HTR-8/SVneo (cell line): ENCODE results near the gene ANKRD49.
A peak's percentile ranks its signal among the peaks of the same experiment; 100 is the strongest.

ENCODE experiments used
- DNase-seq: peaks from one replicate; pipeline ENCODE4 v3.0.0; 2011; ENCODE audit warnings: low spot score, mixed read lengths; ENCODE audit not compliant: insufficient read length
- FAIRE-seq: peaks from 2 replicates; lab custom pipeline; 2011; peaks lifted over from hg19 to GRCh38; lab: Jason Lieb, UNC

The ANKRD49 gene

GRCh38 chr11:94537031-94537600 is 43.3 kb downstream of the ANKRD49 start:
- FAIRE-seq (no peak), DNase-seq (no peak)

DNA sequence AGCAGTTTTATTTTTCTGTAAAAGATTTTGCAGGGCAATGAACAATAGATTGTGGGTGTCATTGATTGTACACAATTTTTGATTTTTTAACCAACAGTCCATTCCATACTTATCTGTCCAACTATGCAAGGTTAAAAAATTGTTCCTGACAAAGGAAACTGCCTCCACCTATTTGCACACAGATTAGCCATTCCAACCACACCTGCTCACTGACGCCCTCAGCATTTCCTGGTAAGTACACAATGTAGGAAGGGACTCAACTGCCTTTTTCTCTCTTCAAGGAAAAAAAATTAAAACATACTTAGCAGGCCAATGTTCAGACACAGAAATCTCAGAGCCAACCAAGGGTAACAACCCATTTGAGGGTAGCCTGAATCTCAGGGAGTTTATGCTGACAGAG is 45.6 kb downstream of the ANKRD49 start:
- no peak for FAIRE-seq
- no peak for DNase-seq

DNA sequence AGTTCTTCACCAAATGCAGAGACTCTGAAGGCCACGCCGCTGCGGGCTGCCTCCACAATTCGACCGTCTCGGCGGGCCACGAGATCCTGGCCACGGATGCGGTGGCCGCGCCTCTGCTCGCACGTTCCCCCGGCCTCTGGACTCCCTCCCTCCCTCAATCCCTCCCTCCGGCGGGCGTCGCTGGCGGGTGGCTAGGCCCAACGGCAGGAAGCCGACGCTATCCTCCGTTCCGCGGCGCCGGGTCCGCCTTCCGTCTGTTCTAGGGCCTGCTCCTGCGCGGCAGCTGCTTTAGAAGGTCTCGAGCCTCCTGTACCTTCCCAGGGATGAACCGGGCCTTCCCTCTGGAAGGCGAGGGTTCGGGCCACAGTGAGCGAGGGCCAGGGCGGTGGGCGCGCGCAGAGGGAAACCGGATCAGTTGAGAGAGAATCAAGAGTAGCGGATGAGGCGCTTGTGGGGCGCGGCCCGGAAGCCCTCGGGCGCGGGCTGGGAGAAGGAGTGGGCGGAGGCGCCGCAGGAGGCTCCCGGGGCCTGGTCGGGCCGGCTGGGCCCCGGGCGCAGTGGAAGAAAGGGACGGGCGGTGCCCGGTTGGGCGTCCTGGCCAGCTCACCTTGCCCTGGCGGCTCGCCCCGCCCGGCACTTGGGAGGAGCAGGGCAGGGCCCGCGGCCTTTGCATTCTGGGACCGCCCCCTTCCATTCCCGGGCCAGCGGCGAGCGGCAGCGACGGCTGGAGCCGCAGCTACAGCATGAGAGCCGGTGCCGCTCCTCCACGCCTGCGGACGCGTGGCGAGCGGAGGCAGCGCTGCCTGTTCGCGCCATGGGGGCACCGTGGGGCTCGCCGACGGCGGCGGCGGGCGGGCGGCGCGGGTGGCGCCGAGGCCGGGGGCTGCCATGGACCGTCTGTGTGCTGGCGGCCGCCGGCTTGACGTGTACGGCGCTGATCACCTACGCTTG is 50.2 kb downstream of the ANKRD49 start, which contains the start of gene FUT4:
TSS of gene FUT4 (plus strand) at position 227 of the 951 bp plus-strand sequence. CDS start at position 440, 213 bp downstream.
- FAIRE-seq, result peak; percentile 54
- DNase-seq, result peak; percentile 79

GRCh38 chr11:94544646-94545263 is 51.0 kb downstream of the ANKRD49 start:
- no peak for FAIRE-seq
- DNase-seq, result no peak

DNA sequence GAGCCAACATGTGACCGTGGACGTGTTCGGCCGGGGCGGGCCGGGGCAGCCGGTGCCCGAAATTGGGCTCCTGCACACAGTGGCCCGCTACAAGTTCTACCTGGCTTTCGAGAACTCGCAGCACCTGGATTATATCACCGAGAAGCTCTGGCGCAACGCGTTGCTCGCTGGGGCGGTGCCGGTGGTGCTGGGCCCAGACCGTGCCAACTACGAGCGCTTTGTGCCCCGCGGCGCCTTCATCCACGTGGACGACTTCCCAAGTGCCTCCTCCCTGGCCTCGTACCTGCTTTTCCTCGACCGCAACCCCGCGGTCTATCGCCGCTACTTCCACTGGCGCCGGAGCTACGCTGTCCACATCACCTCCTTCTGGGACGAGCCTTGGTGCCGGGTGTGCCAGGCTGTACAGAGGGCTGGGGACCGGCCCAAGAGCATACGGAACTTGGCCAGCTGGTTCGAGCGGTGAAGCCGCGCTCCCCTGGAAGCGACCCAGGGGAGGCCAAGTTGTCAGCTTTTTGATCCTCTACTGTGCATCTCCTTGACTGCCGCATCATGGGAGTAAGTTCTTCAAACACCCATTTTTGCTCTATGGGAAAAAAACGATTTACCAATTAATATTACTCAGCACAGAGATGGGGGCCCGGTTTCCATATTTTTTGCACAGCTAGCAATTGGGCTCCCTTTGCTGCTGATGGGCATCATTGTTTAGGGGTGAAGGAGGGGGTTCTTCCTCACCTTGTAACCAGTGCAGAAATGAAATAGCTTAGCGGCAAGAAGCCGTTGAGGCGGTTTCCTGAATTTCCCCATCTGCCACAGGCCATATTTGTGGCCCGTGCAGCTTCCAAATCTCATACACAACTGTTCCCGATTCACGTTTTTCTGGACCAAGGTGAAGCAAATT is 51.7 kb downstream of the ANKRD49 start:
- FAIRE-seq (no peak), DNase-seq (no peak)

GRCh38 chr11:94546162-94546470 is 52.3 kb downstream of the ANKRD49 start:
- no peak for FAIRE-seq
- DNase-seq, result no peak

DNA sequence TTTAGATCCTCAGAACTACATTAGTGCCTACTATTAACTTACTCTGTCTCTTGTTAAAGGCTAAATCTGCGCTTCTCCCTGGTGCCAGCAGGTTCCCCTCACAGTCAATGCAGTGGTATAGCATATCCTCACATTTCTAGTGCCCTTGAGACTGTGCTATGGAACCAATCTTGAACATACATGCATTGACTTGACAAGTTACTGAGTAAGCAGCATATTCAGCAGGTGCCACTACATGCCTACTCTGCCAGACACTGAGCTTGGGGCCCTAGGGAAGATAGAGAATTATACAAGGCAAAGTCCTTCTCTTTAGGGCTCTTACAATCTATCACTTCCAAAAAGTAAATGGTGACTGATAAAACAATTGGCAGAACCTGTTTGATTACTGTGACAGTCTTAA is 53.1 kb downstream of the ANKRD49 start:
- DNase-seq (no peak), FAIRE-seq (no peak)

DNA sequence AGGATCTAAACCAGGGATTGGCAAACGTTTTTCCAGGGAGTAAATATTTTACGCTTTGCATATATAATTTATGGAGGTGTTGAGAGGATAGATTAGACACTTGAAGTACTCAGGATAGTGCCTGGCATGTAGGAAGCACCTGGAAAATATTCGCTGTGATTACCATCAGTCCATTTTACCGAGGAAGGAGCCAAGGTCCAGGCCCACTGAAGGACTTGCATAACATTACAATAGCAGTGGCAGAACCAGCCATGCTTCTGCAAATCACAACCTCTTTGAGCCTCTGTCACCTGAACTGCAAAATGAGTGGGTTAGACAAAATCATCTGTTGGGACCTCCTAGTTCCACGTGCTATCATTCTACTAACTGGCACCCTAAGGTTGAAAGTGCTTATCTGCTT is 55.4 kb downstream of the ANKRD49 start:
- no peak for FAIRE-seq
- DNase-seq, result no peak
